ENCODE measurements around the gene KCNJ9. TPM values are rescaled to one million over a fixed set of nuclear protein-coding genes. Genes with fewer than 3 reads are reported as not detected.

KCNJ9 gene
- polyA plus RNA-seq, 3 donors, result not detected

DNA sequence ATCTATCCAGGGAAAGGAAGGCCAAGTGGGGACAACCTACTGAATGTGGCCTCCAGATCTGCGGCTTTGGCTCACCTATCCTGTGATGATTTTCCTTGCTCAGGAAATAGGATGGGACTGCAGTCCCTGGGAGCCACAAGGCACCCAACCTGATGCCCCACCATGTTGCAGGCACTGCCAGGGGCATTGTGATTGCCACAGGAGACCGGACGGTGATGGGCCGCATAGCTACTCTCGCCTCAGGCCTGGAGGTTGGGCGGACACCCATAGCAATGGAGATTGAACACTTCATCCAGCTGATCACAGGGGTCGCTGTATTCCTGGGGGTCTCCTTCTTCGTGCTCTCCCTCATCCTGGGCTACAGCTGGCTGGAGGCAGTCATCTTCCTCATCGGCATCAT, 46.0 kb downstream of the KCNJ9 start:
- peaks cover 6 to 12% (median 10%) of the 10 kb centered on the region in 3 donors for H3K27me3 Mint-ChIP-seq (ENCODE audit: low read depth in 3 of 3)

DNA sequence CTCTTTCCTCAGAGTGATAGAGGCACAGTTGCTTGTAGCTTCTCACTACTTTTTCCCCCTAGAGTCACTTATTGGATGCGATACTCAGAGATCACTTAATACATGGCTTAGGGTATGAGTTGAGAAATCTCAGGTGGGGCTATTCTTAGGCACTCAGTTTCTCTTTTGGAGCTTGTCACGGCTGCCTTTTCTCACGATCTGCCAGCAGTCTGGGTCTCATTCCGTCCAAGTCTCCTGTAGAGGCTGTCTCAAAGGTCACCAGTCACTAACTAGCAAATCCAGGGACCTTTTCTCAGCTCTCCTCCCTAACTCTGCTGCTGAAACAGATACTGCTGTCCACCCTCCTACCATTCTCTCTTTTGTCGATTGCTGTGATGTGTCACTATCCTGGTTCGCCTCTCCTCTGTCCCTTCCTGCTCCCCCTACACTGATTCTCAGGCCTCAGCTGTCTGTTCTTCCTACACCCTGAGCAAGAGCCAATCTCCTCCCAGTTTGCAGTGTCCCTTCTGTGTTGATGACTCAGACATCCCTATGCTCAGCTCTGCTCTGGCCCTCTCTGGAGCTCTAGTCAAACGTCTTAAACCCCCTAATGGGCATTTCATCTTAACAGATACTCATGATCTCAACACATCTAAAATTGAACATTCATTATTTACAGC, 46.7 kb downstream of the KCNJ9 start:
- no peak for DNase-seq
- no peak overlapping the region for H3K4me2 ChIP-seq (replicated peaks; ENCODE audit: extremely low read depth, low read length, poor library complexity, severe bottlenecking)

More for the DNA sequence above, 46.0 kb downstream of the KCNJ9 start:
- H3K4me1 Mint-ChIP-seq, result no peaks in the 10 kb centered on the region
- no peaks in the 10 kb centered on the region for H3K36me3 ChIP-seq (replicated peaks in 1 of 2; ENCODE audit: control insufficient read depth in 1 of 2, insufficient read depth in 2 of 2, low read length in 2 of 2)
- H3K36me3 Mint-ChIP-seq, result no peaks in the 10 kb centered on the region
- peaks cover 0 to 2% (median 0%) of the 10 kb centered on the region in 7 donors for H3K9me3 Mint-ChIP-seq
- H3K4me3 ChIP-seq (replicated peaks in 1 of 3; ENCODE audit: low read depth in 2 of 3, low read length in 3 of 3), result no peak overlapping the region
- WGBS (ENCODE audit: insufficient coverage), result 98% methylated on average over 9 of the region's 9 CpGs
- no peaks in the 10 kb centered on the region for H3K4me1 ChIP-seq (ENCODE audit: control insufficient read depth in 1 of 2, insufficient read depth in 2 of 2, low read length in 2 of 2)
- DNase-seq, result no peak
- no peak overlapping the region for H2AFZ ChIP-seq (ENCODE audit: insufficient read depth, low read depth, low read length, poor library complexity, severe bottlenecking)
- intact Hi-C loops (cut with micrococcal nuclease), result no loop called here
- no peak overlapping the region for H3K4me3 Mint-ChIP-seq
- TF ChIP-seq, protein P1, sequence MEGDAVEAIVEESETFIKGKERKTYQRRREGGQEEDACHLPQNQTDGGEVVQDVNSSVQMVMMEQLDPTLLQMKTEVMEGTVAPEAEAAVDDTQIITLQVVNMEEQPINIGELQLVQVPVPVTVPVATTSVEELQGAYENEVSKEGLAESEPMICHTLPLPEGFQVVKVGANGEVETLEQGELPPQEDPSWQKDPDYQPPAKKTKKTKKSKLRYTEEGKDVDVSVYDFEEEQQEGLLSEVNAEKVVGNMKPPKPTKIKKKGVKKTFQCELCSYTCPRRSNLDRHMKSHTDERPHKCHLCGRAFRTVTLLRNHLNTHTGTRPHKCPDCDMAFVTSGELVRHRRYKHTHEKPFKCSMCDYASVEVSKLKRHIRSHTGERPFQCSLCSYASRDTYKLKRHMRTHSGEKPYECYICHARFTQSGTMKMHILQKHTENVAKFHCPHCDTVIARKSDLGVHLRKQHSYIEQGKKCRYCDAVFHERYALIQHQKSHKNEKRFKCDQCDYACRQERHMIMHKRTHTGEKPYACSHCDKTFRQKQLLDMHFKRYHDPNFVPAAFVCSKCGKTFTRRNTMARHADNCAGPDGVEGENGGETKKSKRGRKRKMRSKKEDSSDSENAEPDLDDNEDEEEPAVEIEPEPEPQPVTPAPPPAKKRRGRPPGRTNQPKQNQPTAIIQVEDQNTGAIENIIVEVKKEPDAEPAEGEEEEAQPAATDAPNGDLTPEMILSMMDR (IDR thresholded peaks at IDR 0.05), result no peak
- H3K27ac ChIP-seq (ENCODE audit: low read depth in 1 of 2, low read length in 2 of 2), result no peak overlapping the region
- no peaks in the 10 kb centered on the region for H3K9me3 ChIP-seq (replicated peaks in 1 of 2; ENCODE audit: control insufficient read depth in 1 of 2, insufficient read depth in 1 of 2, low read length in 2 of 2)
- no peak overlapping the region for H3K4me2 ChIP-seq (replicated peaks; ENCODE audit: extremely low read depth, low read length, poor library complexity, severe bottlenecking)
- H3K79me2 ChIP-seq (ENCODE audit: insufficient read depth, low read length), result no peaks in the 10 kb centered on the region
- no peak overlapping the region for H3K9ac ChIP-seq (ENCODE audit: insufficient read depth, low read length, poor library complexity, severe bottlenecking)
- no peak overlapping the region for H3K27ac Mint-ChIP-seq
- no peaks in the 10 kb centered on the region for H4K20me1 ChIP-seq (ENCODE audit: insufficient read depth, low read length)
- H3K27me3 ChIP-seq (ENCODE audit: control insufficient read depth in 2 of 2, insufficient read depth in 2 of 2, low read length in 2 of 2), result no peaks in the 10 kb centered on the region

More for the DNA sequence above, 46.7 kb downstream of the KCNJ9 start:
- no peak overlapping the region for H3K4me3 Mint-ChIP-seq
- Histone ChIP-seq H2AFZ (ENCODE audit: insufficient read depth, low read depth, low read length, poor library complexity, severe bottlenecking) (no peak overlapping the region), H3K4me1 (ENCODE audit: control insufficient read depth in 1 of 2, insufficient read depth in 2 of 2, low read length in 2 of 2) (no peaks in the 10 kb centered on the region), H3K9me3 (replicated peaks in 1 of 2; ENCODE audit: control insufficient read depth in 1 of 2, insufficient read depth in 1 of 2, low read length in 2 of 2) (no peaks in the 10 kb centered on the region), H3K27me3 (ENCODE audit: control insufficient read depth in 2 of 2, insufficient read depth in 2 of 2, low read length in 2 of 2) (no peaks in the 10 kb centered on the region), H3K79me2 (ENCODE audit: insufficient read depth, low read length) (no peaks in the 10 kb centered on the region), H4K20me1 (ENCODE audit: insufficient read depth, low read length) (no peaks in the 10 kb centered on the region), H3K27ac (ENCODE audit: low read depth in 1 of 2, low read length in 2 of 2) (no peak overlapping the region), H3K4me3 (replicated peaks in 1 of 3; ENCODE audit: low read depth in 2 of 3, low read length in 3 of 3) (no peak overlapping the region), H3K9ac (ENCODE audit: insufficient read depth, low read length, poor library complexity, severe bottlenecking) (no peak overlapping the region), H3K36me3 (replicated peaks in 1 of 2; ENCODE audit: control insufficient read depth in 1 of 2, insufficient read depth in 2 of 2, low read length in 2 of 2) (no peaks in the 10 kb centered on the region)
- WGBS (ENCODE audit: insufficient coverage), result 97% methylated on average over 5 of the region's 7 CpGs
- intact Hi-C loops (cut with micrococcal nuclease), result no loop called here
- no peak overlapping the region for H3K27ac Mint-ChIP-seq
- H3K4me1 Mint-ChIP-seq, result no peaks in the 10 kb centered on the region
- H3K27me3 Mint-ChIP-seq (ENCODE audit: low read depth in 3 of 3), result peaks cover 6 to 11% (median 9%) of the 10 kb centered on the region in 3 donors
- peaks cover 0 to 2% (median 0%) of the 10 kb centered on the region in 7 donors for H3K9me3 Mint-ChIP-seq
- H3K36me3 Mint-ChIP-seq, result no peaks in the 10 kb centered on the region
- TF ChIP-seq, protein P1 (IDR thresholded peaks at IDR 0.05), result no peak

Measured in CD14-positive monocyte (primary cell).